ENCODE results near the gene SLC9A2. TPM values are rescaled to one million over a fixed set of nuclear protein-coding genes. Genes with fewer than 3 reads are reported as not detected.

Gene SLC9A2
- total and polyA plus RNA-seq, 10 donors: 0.02 to 0.20 TPM; not detected in 8

DNA sequence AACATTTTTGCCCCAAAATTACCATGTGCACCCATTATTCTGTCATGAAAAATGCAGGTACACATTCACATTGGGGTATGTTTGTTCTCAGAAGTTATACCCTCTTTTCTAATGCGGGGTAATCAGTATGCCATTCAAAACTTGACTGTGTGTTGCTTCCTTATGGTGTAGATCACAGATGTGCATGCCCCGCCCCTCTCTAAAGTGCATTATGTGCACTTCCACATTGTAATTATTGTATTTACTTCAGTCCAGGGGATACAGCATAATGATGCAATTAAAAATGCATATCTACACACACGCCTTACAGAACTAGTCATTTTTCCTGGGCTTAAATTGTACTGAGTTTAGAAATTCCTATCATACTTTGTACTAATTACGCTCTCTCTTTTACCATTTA, 48.8 kb downstream of the SLC9A2 start:
- no peak for TF ChIP-seq POLR2AphosphoS5 (IDR thresholded peaks at IDR 0.05)
- TF ChIP-seq, protein P1, sequence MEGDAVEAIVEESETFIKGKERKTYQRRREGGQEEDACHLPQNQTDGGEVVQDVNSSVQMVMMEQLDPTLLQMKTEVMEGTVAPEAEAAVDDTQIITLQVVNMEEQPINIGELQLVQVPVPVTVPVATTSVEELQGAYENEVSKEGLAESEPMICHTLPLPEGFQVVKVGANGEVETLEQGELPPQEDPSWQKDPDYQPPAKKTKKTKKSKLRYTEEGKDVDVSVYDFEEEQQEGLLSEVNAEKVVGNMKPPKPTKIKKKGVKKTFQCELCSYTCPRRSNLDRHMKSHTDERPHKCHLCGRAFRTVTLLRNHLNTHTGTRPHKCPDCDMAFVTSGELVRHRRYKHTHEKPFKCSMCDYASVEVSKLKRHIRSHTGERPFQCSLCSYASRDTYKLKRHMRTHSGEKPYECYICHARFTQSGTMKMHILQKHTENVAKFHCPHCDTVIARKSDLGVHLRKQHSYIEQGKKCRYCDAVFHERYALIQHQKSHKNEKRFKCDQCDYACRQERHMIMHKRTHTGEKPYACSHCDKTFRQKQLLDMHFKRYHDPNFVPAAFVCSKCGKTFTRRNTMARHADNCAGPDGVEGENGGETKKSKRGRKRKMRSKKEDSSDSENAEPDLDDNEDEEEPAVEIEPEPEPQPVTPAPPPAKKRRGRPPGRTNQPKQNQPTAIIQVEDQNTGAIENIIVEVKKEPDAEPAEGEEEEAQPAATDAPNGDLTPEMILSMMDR (IDR thresholded peaks at IDR 0.05 in 8 of 11, conservative IDR thresholded peaks at IDR 0.05 in 3 of 11): no peak
- no peak for TF ChIP-seq POLR2A (IDR thresholded peaks at IDR 0.05)
- H3K4me3 ChIP-seq: no peak overlapping the region
- H3K36me3 ChIP-seq: no peaks in the 10 kb centered on the region
- no peak for DNase-seq
- 85 to 91% (median 87%) methylated on average over 4 of the region's 4 CpGs for WGBS, 5 donors
- no peaks in the 10 kb centered on the region for H3K27me3 ChIP-seq (replicated peaks in 1 of 7)
- H3K9me3 ChIP-seq: no peaks in the 10 kb centered on the region
- intact Hi-C loops (cut with DNase I; ENCODE audit: low total_unique reads): no loop called here
- H3K4me1 ChIP-seq: peaks cover 0 to 6% (median 0%) of the 10 kb centered on the region in 6 donors
- no peak overlapping the region for H3K27ac ChIP-seq

DNA sequence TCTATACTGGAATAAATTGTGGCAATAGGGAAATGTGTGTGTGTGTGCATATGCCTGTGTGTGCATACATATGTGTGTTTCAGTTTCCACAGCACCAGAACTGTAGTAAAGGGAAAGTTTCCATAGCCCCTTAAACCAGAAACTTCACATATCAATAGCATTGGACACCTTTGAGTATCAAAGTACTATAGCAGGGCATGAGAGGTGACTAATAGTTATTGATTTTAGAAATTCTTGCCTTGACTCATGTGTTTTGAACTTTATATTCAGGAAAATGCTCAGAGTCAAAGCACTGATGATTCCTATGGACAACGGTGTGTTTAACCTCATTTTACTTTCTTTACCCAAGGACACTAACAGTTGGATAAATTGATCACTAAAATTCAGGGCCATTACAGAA, 50.0 kb downstream of the SLC9A2 start:
- DNase-seq: no peak
- no peaks in the 10 kb centered on the region for H3K27me3 ChIP-seq (replicated peaks in 1 of 7)
- H3K4me1 ChIP-seq: peaks cover 0 to 6% (median 0%) of the 10 kb centered on the region in 6 donors
- no peaks in the 10 kb centered on the region for H3K9me3 ChIP-seq
- WGBS, 5 donors: 91 to 97% (median 92%) methylated on average over 1 of the region's 1 CpG
- H3K4me3 ChIP-seq: no peak overlapping the region
- H3K27ac ChIP-seq: no peak overlapping the region
- TF ChIP-seq POLR2AphosphoS5 (IDR thresholded peaks at IDR 0.05): no peak
- TF ChIP-seq, protein P1 (IDR thresholded peaks at IDR 0.05 in 8 of 11, conservative IDR thresholded peaks at IDR 0.05 in 3 of 11): no peak
- intact Hi-C loops (cut with DNase I; ENCODE audit: low total_unique reads): no loop called here
- H3K36me3 ChIP-seq: no peaks in the 10 kb centered on the region

DNA sequence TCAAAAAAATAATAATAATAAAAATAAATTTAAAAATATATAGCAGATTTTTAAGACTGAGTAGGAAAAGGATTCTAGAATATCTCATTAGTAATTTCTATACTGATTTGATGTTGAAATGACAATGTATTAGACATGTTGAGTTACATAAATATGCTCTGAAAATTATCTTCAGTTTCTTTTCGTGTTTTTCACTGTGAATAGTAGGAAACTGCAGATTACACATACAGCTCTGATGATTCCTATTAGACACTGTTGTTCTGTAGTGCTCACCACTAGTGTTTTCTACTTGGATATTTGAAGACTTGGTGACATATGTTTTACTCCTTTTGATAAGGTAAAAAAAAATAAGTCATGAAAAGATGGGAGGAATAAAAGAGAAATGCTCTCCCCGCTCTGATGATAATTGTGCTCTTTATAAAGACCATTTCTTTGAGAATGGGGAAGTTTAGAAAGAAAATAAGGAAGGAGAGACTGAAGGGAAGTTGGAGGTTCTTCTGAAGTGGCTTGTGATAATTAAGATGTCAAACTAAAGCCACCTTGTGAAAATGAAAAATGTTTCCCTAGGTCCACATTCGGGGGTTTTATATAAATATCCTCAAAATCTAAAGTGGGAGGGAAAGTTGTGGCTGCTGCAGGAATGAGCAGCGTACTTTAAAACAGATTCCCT, 52.9 kb downstream of the SLC9A2 start:
- peaks cover 0 to 6% (median 0%) of the 10 kb centered on the region in 6 donors for H3K4me1 ChIP-seq
- TF ChIP-seq, protein P1 (IDR thresholded peaks at IDR 0.05 in 8 of 11, conservative IDR thresholded peaks at IDR 0.05 in 3 of 11): no peak
- TF ChIP-seq POLR2A (IDR thresholded peaks at IDR 0.05) (no peak), POLR2AphosphoS5 (IDR thresholded peaks at IDR 0.05) (no peak)
- H3K4me3 ChIP-seq: no peak overlapping the region
- H3K9me3 ChIP-seq: no peaks in the 10 kb centered on the region
- no peaks in the 10 kb centered on the region for H3K36me3 ChIP-seq
- intact Hi-C loops (cut with DNase I; ENCODE audit: low total_unique reads): no loop called here
- H3K27ac ChIP-seq: no peak overlapping the region
- 21 to 34% (median 26%) methylated on average over 4 of the region's 4 CpGs for WGBS, 5 donors
- H3K27me3 ChIP-seq (replicated peaks in 1 of 7): no peaks in the 10 kb centered on the region
- DNase-seq: no peak

DNA sequence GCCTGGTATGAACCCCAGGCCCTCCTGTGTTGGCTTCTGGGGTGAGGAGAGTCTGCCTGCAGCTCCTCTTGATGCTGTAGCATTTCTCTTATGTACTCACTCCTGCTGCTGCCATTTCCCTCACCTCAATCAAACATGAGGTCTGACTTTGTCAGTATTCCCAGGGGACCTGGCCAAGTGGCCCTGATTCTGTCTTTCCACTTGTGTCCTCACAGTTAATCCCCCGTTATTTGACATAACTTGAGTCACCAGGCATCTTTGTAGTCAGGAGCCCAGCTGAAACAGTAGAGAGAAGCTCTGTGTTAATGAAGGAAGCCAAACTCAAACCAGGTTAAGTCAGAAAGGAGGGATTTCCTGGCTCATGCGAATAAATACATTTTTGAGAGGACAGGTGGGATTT, 55.0 kb downstream of the SLC9A2 start:
- Histone ChIP-seq H3K4me3 (no peak overlapping the region), H3K27ac (no peak overlapping the region), H3K36me3 (no peaks in the 10 kb centered on the region), H3K4me1 (peaks cover 0 to 6% (median 0%) of the 10 kb centered on the region in 6 donors), H3K27me3 (replicated peaks in 1 of 7) (no peaks in the 10 kb centered on the region), H3K9me3 (no peaks in the 10 kb centered on the region)
- intact Hi-C loops (cut with DNase I; ENCODE audit: low total_unique reads): no loop called here
- no peak for TF ChIP-seq POLR2A (IDR thresholded peaks at IDR 0.05)
- TF ChIP-seq, protein P1 (IDR thresholded peaks at IDR 0.05 in 8 of 11, conservative IDR thresholded peaks at IDR 0.05 in 3 of 11): no peak
- no peak for TF ChIP-seq POLR2AphosphoS5 (IDR thresholded peaks at IDR 0.05)
- 78 to 91% (median 86%) methylated on average over 2 of the region's 2 CpGs for WGBS, 5 donors
- DNase-seq: no peak
